ENCODE results near the gene ZNF784. TPM values are rescaled to one million over a fixed set of nuclear protein-coding genes. Genes with fewer than 3 reads are reported as not detected.

Gene ZNF784
- total and polyA plus RNA-seq, 2 of the 13 experiments (the other 11 are each of a cell fraction or from before 2014, with no cell fraction given), result 4.1 to 4.2 TPM

DNA sequence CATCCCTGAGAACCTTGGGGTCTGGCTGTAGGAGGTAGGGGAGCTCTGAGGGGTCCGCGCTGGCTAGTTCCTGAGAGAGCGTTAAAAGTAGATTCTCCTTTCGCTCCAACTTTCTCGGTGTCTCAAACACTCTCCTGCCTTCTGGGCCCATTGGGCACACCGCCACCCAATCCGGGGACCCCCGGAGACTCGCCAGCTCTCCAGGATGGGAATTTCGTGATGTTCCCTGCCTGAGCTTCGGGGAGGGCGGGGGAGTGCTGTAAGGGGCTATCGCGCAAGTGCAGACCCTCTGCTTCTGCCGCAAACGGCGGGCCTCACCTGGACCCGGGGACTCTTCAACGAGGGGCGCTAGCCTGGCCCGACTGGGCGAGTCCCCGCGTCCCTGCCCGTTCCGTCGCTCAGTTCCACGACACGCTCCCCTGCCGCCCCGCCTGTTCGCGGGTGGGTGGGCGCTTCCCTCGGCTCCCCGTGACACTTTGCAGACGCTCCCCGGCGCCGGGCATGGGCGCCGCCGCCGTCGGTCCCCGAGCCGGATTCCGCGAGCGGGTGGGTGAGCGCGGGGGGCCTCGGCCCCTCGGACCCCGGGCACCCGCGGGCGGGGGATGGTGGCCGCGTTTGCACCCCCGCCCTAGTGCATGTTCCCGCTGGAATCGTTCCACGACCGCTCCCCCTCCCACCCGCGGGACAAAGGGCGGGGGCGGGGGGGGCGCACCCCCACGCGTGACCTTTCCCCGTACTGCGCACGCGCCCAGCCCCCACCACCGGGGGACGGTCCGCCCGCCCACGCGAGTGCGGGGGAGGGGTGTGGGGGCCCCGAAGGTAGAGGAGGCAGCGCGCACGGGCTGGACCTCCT is 23.6 kb upstream of the ZNF784 start, which contains the start of gene CCDC106 (continued):
- TF ChIP-seq FOXP4 (CRISPR knock-in tag; IDR thresholded peaks at IDR 0.05) (no peak), ZNF234 (CRISPR knock-in tag; conservative IDR thresholded peaks at IDR 0.05) (no peak), ZNF576 (CRISPR knock-in tag; IDR thresholded peaks at IDR 0.05) (no peak), ZNF331 (CRISPR knock-in tag; IDR thresholded peaks at IDR 0.05) (no peak), ZNF782 (CRISPR knock-in tag; IDR thresholded peaks at IDR 0.05; ENCODE audit: borderline replicate concordance) (no peak), ZNF282 (IDR thresholded peaks at IDR 0.05; ENCODE audit: partially characterized antibody) (no peak), ARID4A (CRISPR knock-in tag; IDR thresholded peaks at IDR 0.05; ENCODE audit: borderline replicate concordance) (peak; percentile 79; the same call in 1 of the 2 replicates), TARDBP (CRISPR knock-in tag; IDR thresholded peaks at IDR 0.05) (peak; percentile 60; the same call in 1 of the 2 replicates), FOXK1 (CRISPR knock-in tag; IDR thresholded peaks at IDR 0.05; ENCODE audit: borderline replicate concordance, low read depth) (no peak), NR1H2 (CRISPR knock-in tag; IDR thresholded peaks at IDR 0.05; ENCODE audit: borderline replicate concordance, low read depth) (no peak; the same call in 1 of the 2 replicates), MLLT10 (CRISPR knock-in tag; IDR thresholded peaks at IDR 0.05) (no peak), DNMT1 (CRISPR knock-in tag; IDR thresholded peaks at IDR 0.05) (0 out of 2 replicates have a peak, but pooled peaks have one; percentile 77), RNF2 (conservative IDR thresholded peaks at IDR 0.05; ENCODE audit: low read depth) (no peak), HMGA1 (CRISPR knock-in tag; conservative IDR thresholded peaks at IDR 0.05) (no peak), BCL3 (CRISPR knock-in tag; IDR thresholded peaks at IDR 0.05) (no peak), ZMYM2 (CRISPR knock-in tag; IDR thresholded peaks at IDR 0.05) (no peak), PAX8 (CRISPR knock-in tag; IDR thresholded peaks at IDR 0.05; ENCODE audit: borderline replicate concordance) (no peak), ZNF605 (CRISPR knock-in tag; IDR thresholded peaks at IDR 0.05) (no peak), ZNF24 (IDR thresholded peaks at IDR 0.05) (no peak), IRF2 (CRISPR knock-in tag; IDR thresholded peaks at IDR 0.05) (no peak), NPAS2 (CRISPR knock-in tag; IDR thresholded peaks at IDR 0.05; ENCODE audit: borderline replicate concordance) (no peak), FOXC1 (CRISPR knock-in tag; IDR thresholded peaks at IDR 0.05; ENCODE audit: borderline replicate concordance) (no peak), EHMT2 (IDR thresholded peaks at IDR 0.05; ENCODE audit: borderline replicate concordance, low read depth, low read length) (no peak)

Measured in HepG2 (cell line).